Measurements from ENCODE around the gene ELF4.

DNA sequence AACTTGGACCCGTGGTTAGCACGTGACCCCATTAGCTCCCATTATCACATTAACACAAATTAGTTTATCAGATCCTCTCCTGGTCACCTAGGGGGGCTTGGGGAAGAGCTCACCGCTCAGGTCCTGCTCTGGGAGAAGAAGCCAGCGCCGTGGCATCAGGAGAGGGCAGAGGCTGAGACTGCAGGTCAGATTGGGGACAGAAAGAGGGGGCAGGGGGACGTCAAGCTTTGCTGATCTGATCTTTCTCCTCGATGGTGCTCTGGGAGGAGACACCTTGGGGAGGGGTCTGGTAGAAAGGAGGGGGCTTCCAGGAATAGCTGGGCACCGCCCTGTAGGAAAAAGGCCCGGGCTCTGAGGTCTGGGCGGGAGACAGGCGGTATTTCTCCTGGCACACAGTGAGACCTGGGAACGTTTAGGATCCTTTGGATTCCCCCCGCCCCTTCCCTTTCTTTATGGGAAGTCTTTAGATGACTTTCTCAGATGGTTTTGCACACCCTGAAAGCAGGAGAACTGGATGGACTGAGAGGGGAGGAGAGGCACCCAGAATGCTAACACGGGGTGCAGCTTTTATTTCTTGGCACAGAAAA is 9.1 kb upstream of the ELF4 start:
- no peak for TF ChIP-seq EP300 (IDR thresholded peaks at IDR 0.05)
- TF ChIP-seq, protein P1, sequence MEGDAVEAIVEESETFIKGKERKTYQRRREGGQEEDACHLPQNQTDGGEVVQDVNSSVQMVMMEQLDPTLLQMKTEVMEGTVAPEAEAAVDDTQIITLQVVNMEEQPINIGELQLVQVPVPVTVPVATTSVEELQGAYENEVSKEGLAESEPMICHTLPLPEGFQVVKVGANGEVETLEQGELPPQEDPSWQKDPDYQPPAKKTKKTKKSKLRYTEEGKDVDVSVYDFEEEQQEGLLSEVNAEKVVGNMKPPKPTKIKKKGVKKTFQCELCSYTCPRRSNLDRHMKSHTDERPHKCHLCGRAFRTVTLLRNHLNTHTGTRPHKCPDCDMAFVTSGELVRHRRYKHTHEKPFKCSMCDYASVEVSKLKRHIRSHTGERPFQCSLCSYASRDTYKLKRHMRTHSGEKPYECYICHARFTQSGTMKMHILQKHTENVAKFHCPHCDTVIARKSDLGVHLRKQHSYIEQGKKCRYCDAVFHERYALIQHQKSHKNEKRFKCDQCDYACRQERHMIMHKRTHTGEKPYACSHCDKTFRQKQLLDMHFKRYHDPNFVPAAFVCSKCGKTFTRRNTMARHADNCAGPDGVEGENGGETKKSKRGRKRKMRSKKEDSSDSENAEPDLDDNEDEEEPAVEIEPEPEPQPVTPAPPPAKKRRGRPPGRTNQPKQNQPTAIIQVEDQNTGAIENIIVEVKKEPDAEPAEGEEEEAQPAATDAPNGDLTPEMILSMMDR (IDR thresholded peaks at IDR 0.05) = no peak
